DMS 273 (cell line): ENCODE results near the gene GSKIP.

Experiments used
- DNase-seq: peaks from one replicate; lab custom pipeline; 2025; ENCODE audit not compliant: unreplicated experiment; lab: John Stamatoyannopoulos, UW

Gene GSKIP

DNA sequence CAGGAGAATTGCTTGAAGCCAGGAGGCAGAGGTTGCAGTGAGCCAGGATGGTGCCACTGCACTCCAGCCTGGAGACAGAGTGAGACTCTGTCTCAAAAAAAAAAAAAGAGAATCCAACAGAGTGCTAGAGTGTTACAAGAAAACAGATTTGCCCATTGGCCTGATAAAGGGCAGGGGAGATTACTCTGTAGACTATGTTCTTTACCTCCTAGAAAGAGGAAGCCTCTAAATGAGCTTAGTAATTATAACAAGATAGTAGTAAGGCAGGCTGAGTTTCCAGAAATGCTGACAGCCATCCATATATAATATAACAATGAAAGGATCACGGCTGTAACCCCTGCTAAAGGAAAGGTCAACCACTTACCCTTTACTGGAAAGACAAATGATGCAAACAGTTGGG, 53.0 kb downstream of the GSKIP start:
- no peak for DNase-seq

DNA sequence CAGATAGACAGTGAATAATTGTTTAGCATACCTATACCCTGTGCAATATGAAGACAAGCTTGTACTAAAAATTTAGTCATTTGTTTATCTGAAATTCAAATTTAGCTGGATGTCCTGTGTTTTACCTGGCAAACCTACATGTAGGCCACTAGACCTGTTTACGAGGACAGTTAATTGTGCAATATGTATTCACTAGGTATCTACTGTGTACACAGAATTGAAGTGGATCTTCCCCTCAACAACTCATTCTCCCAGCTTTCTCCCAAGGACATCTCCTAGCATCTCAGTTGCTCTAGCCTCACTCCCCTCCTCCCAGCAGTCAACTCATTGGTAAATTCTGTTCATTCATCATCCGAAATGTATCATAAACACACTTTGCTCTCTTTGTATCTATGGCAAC, 53.9 kb downstream of the GSKIP start:
- DNase-seq = no peak

DNA sequence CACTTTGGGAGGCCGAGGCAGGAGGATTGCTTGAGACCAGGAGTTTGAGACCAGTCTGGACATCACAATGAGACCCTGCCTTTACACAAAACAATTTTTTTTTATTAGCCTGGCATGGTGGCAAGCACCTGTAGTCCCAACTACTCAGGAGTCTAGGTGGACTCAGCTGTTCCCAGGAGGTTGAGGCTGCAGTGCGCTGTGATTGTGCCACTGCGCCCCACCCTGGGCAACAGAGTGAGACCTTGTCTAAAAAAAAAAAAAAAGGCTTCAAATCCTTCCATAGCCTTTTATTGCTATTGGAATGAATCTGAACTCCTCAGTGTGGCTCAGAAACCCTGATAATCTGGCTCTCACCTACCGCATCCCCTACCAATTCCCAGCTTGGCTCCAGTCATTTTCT, 54.7 kb downstream of the GSKIP start:
- DNase-seq = no peak

DNA sequence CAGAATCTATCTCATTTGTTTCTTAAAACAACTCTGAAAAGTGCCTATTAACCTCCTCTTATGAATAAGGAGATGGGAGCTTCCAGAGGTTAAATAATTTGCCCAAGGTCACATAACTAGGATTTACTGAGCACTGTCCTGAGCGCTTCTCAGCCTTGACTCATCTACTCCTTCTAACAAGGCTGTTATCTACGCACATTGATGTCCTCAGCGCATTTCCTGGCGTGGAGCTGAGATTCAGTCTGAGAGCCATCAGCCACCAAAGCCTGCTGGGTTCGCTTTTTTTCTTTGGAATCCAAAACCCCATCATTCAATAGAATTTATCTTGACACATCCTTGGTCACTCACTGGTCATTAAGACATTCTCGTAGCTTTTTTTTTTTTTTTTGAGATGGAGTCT, 57.9 kb downstream of the GSKIP start:
- no peak for DNase-seq

DNA sequence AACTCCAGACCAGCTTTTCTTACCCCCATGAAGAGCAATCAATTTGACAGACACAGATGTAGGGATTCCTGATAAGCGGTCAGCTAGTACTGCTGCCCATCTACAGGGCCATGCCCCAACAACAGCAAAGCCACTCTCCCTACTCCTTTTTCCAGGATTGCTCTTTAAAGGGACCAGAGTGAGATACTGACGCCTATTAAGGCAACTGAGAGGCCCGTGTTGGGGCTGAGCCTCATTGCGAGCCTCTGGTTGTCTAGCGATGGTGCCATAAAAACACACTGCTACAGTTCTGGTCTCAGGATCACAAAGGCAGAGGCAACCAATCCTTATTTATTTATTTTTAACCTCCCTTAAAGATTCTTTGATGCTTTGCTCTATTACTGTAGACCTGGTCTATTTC, 59.7 kb downstream of the GSKIP start:
- no peak for DNase-seq

DNA sequence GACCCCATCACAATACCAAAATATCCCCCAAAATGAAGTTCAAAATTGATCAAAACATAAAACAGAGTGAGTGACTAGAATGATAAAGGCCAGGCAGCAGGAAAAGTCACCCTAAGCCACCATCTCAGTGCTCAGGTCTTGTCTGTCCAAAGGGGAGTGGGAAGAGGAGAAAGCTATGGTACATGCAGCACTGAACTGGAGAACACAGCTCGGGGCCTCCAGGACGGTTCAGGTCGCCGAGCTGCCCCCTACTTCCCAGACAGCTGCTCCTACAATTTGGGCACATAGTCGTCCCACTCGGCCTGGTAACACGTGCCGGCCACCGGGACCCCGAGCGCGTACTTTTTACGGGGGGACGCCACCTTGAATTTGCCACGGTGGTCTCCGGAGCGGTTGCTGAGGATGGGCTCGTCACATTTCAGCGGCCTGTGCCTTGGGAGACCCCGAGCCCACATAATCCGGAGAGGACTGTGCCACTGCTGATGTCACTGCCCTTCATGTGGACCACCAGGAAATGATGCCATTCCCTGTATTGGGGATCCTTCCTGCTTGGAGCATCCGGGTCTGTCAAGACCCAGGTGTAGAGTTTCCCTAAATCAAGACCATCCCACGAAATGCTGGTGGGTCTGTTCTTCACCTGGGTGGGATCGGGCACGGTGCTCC, 60.3 kb downstream of the GSKIP start:
- DNase-seq = no peak

DNA sequence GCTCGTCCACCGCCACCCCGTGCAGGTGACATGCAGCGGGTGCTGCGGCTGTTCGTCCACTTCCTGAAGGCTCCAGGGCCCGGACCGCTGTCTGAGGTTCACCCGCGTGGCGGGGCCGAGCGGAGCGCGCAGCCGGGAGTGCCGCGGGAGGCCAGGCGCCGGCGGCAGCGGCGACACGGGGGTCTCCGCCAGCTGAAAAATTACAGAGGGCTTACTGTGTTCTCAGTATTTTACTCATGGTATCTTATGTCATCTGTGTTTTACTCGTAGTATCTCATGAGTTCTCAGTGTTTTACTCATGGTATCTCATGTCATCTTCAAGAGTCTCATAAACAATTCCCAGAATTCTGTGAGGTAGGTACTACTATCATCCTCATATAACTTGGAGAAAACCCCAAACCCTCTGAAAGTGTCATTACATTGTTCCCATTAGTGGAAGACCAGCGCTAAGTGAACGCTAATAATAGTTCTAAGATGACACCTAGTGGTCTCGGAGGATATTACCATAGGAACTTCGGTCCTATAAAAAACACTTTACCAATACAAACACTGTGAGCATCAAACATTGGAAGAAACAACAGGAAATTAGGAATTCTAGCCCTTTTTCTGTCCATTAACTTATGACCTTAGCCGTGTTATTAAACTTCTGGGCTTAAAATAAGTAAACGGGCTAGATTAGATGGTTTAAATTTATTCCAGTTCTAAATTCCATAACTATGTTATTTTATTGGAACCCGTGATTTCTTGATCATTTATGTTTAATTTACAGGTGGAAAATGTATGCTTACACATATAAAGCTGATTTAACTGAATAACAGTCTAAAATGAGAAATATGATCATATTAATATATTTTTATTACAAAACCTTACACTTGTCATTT, 61.0 kb downstream of the GSKIP start:
- DNase-seq = peak; percentile 86

DNA sequence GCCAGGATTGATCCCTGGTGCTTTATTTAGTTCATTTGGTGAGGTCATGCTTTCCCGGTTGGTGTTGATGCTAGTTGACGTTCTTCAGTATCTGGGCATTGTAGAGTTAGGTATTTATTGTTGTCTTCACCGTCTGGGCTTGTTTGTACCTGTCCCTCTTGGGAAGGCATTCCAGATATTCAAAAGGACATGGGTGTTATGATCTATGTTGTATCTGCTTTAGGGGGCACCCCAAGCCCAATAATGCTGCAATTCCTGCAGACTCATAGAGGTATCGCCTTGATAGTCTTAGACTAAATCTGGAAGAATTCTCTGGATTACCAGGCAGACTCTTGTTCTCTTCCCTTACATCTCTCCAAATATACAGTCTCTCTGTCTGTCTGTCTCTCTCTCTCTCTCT, 70.7 kb downstream of the GSKIP start:
- no peak for DNase-seq
